Islet precursor cell (in vitro differentiated cells): Measurements from ENCODE around the gene INSYN1.
"Not testable (repeated sequence)": the region's sequence is repeated elsewhere in the genome, so short reads cannot be mapped to it uniquely, and the experiment has no call there.

Experiments
- DNase-seq: peaks from one replicate; pipeline ENCODE4 v3.0.0-alpha.2; 2018

Gene INSYN1, protein sequence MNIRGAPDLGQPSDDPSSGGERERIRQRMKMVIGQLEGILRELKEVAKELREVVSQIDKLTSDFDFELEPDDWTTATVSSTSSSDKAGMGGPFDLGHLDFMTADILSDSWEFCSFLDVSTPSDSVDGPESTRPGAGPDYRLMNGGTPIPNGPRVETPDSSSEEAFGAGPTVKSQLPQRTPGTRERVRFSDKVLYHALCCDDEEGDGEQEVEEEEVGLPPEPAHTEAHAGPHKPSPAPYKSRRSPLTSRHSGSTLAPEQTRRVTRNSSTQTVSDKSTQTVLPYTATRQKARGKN

DNA sequence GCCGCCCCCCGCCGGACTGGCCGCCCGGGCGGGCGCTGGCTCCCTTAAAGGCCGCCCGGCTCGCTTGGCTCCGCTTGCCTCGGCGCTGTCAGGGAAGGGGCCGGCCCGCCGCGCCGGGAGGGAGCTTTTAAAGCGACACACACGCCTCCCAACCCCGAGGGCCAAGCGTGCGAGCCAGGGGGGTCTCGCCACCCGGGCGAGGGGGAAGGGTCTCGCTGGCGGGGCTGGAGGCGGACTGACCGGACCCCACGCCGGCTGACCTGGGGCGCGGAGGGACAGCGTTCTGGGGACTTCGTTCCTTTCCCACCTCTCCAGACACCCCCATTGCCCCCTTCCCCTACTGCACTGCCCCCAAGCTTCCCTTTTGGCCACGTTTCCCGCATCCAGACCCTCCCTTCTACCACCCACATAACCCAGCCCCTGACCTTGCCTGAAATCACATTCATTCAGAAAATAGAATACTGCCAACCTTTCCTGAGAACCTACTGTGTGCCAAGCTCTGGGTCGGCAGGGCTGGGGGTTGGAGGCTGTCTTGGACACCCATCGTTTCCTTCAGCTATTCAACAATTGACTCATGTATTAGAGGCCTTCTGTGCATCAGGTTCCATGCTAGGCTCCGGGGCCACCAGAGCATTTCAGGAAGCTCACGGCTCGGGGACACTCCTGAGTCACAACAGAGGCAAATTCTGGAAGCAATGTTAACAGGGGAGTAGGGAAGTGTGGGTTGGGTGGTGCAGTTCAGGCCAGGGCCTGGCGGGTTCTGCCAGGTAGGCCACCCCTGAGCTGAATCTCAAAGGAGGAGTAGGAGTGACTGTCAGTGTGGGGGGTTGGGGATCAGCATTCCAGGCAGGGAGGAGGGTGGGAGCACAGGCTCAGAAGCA, at the start of gene INSYN1:
Gene INSYN1, minus strand, starts transcription at position 102 of the 881 bp plus-strand sequence. CDS start 2,221 bp downstream, outside the sequence.
- DNase-seq, result peak; percentile 69

GRCh38 chr15:73802431-73803041, 49.4 kb upstream of the INSYN1 start:
- DNase-seq, result no peak

DNA sequence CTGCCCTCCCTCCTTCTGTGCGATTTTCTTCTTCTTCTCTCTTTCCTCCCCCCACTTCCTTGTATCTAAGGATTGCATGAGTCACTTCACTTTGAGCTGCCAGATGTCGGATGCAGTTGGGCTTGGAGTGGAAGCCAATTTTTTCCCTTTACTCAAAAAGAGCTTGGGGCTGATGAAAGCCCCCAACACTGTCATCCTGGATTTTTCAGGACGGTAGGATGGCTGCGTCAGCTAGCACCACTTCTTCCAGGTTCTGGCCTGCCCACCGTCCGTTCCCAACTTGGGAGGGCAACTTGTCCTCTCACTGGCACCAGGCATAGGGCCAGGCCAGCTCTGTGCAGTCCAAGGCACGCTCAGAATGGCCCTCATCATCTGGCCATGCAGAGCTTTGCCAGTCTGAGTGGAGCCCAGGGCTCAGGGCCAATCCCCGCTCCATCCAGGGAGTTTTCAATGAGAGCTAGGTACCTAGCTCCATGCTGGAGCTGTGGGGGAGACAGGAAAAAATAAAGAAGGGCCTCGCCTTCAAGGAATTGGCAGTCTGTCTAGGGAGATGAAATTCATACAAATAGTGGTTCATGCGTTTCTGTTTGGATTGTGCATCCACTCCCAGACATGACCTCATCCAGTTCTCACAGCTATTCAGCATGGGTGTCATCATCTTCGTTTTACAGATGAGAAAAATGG, 47.7 kb upstream of the INSYN1 start:
- DNase-seq, result no peak

DNA sequence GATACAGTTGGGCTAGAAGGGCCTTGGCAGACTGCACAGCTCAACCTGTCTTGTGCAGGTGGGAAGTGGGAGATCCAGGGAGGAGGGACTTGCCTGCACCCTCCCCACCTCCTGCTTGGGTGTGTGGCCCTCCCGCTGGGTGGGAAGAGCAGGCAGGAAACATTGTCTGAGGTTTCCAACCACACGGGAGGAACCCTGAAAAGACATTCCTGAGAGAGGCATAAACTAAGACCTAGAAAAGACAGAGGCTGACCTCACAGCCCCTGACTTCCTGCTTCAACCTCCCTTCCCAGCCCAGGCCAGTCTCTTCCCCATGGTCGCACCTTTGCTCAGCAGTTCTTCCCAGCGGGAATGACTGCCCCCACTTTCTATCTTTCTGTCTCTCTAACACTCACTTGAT, 46.3 kb upstream of the INSYN1 start:
- DNase-seq, result peak; percentile 59

GRCh38 chr15:73797366-73798158, 44.4 kb upstream of the INSYN1 start:
- no peak for DNase-seq

DNA sequence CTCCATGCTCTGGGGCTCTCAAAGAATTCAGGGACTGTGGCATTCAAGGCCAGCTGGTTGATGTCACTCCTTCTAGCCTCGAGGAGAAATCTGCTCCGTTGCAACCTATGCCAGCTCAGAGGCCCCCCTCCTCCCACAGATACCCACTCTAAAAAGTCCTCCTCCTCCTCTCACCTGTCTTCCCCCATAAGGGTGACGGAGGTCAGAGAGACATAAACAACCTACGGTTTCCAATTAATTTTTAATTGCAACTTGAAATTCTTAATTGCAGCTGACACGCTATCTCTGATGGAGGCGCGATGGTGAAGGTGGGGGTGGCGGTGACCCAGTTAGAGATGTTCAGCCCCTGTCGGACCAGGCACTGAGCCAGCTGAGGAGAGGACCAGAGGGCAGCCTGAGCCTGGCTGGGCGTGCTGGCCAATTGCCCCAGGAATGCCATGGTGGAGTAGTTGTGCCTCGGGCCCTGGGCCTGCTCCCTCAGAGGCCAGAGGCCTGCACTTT, 43.2 kb upstream of the INSYN1 start:
- no peak for DNase-seq

DNA sequence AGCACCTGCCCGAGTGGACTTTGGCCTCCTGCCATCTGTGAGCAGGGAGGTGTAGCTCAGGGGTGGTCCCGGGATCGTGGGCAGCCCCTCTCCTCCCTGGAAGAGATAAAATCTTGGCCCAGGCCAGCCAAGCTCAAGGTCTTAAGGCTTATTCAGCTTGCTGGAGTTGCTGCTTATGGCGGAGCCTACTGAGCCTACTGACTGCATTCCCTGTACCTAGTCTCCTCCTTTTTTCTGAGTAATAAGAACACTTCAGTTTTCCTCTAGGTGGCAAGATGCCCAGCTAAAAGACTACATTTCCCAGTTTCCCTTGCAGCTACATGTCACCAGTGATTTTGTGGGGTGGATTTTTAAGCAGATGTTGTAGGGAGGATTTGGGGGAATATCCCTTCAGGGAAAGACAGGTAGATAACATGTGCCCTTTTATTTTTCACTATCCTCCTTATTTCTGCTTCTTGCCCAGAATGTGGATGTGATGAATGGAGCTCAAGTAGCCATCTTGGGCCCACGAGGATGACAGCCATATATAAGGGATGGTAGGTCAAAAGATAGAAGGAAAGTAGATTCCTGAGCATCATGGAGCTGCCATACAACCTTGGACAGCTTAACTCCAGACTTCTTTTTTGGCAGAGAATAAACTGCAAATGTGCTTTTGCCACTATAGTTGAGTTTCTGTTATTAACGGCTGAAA, 41.4 kb upstream of the INSYN1 start:
- DNase-seq, result no peak

DNA sequence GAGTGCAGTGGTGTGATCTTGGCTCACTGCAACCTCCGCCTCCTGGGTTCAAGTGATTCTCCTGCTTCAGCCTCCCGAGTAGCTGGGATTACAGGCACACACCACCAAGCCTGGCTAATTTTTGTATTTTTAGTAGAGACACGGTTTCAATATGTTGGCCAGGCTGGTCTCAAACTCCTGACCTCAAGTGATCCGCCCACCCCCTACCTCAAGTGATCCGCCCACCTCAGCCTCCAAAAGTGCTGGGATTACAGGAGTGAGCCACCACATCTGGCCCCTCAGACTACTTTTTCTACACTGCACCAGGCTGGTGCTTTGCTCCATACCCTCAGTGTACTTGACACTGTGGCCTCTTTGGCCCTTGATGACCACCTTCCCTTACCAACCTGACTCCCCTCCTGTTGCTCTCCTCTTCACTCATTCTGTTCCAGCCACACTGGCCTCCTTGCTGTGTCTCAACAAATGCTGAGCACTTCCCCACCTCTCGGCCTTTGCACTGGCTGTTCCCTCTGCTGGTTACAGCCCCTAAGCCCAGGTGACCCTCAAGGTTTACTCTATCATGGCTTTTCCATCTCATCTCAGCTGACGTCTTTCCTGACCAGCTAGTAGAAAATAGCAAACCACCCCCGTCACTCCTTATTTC, 39.9 kb upstream of the INSYN1 start:
- DNase-seq, result not testable (repeated sequence)

GRCh38 chr15:73792415-73792814, 39.3 kb upstream of the INSYN1 start:
- no peak for DNase-seq

- no peak for DNase-seq
Observed at GRCh38 chr15:73789521-73790240, 36.5 kb upstream of the INSYN1 start.

- no peak for DNase-seq
Observed at GRCh38 chr15:73787621-73788020, 34.5 kb upstream of the INSYN1 start.

DNA sequence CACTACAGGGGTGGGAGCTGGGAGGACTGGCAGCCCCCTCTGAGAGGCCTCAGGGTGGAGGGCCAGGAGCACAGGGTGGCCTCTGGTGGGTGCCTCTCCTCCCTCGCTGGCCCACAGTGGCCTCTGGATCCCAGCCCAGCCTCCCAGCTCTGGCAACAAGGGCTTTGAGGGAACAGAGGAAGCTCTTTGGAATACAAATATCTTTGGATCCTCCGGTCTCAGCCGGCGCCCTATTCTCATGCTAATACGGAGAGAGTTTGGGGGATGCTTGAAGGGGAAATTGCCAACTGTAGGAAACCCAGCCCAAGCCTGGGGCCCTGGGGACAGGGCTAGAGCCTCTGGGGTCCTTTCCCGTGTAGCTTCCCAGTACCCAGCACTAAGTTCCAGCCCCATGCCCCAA, 33.4 kb upstream of the INSYN1 start:
- no peak for DNase-seq

DNA sequence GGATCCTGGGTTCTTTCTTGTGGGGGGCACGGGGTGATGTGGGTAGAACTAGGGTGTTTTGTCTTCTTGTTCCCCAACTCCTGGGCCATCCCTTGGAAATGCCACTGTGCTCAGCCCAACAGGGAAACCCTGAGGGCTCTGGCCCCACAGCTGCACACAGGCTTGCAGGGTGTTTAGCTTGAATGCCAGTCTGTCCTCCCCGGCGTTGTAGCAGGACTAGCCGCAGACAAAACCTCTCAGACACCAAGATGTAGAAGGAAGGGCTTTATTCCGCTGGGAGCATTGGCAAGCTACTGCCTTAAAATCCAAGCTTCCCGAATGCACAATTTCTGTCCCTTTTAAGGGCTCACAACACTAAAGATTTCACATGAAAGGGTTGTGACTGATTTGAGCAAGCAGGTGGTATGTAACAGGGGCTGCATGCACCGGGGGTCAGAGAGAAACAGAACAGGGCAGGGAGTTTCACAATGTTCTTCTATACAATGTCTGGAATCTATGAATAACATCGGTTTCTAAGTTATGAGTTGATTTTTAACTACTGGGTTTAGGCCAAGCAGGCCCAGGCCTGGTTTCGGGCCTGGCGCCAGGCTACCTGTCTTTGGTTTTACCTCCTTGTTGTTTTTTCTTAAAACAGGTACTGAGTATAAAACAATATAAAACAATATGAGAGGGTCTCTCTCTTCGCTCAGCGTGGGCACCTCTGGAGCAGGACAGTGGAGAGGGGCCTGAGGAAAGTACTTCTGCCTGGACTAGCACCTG, 32.3 kb upstream of the INSYN1 start:
- DNase-seq, result not testable (repeated sequence)

DNA sequence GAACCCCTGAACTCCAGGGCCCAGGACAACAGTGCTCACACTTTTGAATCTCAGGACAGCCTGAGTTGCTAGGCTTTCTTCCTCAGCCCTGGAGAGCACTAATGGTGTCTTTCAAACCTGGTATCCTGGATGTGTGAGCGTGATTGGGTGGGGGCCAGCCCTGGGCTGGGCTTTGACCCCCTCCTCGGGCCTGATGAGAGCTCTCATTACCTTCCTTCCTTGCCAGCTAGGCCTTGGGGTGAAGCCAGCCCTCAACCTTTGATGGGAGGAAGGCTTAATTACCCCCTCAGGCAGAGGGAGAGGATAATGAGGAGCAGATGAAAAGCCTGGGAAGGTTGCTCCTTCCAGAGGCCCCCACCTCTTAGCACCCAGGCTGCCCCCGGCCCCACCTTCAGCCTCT, 31.1 kb upstream of the INSYN1 start:
- no peak for DNase-seq

DNA sequence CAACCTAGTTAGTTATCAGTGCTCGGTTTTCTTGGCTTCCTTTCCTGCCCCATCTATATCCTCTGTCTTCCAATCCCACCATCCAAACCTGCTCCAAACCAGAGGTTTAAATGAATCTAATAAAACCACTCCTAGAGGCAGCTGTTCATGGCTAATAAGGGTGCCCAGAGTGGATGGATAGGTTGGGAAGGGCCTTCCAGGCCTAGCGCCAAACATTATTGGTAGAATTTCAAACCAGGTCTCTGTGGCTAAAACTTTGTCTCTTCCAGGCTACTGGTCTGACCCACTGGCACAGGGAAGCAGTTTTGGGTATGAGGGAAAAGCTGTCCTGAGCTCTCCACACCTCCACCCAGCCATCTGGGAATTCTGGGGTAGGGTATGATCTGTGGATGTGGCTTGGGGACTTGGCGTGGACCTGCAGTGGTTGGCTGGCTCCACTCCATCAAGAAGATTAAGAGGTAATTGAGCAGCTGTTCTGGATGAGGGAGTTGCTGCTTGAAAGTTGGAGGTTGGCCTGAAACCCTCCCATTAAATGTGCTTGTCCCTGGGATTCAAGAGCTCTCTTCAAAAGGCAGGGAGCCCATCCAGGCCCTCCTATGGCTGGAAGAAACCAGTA, 29.3 kb upstream of the INSYN1 start:
- DNase-seq, result no peak

DNA sequence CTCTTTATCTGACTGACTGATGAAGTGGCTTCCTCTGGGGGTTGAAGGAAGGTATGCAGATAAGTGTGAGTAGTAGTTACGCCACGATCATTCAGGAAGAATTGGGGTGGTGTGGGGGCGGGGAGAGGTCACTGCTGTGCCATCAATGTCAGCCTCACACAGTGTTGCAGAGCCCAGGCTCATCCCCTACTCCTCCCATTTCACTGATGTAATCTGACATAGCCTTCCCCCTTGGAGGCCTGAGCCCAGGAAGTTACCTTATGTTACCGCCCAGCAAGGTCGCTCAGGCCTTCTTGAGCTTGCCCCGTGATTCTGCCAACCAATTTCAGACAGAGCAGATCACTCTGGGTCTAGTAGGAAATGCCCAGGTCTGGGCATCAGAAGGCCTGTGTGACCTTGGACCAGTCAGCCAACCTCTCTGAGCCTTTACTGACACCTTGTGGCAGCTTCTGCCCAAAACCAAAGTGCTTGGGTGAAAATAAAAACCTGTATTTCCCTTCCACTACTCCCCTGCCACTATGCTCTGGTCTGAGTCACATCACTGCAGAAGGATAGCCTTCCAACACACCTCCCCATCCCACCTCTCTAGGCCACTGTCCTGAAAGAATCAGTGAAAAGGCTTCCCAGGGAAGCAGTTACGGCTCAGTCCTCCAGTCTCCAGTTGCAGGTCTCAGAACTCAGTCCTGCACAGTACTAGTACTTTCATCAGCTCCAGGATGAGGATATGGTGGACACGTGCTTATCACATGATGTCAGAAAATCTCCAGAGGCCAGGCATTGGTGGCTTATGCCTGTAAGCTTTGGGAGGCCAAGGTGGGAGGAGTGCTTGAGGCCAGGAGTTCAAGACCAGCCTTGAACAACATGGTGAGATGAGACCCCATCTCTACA, 28.1 kb upstream of the INSYN1 start:
- peak; percentile 64 for DNase-seq

GRCh38 chr15:73779974-73780373, 26.8 kb upstream of the INSYN1 start:
- no peak for DNase-seq

GRCh38 chr15:73777741-73778140, 24.6 kb upstream of the INSYN1 start:
- no peak for DNase-seq
